ENCODE data around the gene LZTS3.
A peak's percentile ranks its signal among the peaks of the same experiment; 100 is the strongest.
"Not testable (repeated sequence)": the region's sequence is repeated elsewhere in the genome, so short reads cannot be mapped to it uniquely, and the experiment has no call there.

LZTS3 gene

DNA sequence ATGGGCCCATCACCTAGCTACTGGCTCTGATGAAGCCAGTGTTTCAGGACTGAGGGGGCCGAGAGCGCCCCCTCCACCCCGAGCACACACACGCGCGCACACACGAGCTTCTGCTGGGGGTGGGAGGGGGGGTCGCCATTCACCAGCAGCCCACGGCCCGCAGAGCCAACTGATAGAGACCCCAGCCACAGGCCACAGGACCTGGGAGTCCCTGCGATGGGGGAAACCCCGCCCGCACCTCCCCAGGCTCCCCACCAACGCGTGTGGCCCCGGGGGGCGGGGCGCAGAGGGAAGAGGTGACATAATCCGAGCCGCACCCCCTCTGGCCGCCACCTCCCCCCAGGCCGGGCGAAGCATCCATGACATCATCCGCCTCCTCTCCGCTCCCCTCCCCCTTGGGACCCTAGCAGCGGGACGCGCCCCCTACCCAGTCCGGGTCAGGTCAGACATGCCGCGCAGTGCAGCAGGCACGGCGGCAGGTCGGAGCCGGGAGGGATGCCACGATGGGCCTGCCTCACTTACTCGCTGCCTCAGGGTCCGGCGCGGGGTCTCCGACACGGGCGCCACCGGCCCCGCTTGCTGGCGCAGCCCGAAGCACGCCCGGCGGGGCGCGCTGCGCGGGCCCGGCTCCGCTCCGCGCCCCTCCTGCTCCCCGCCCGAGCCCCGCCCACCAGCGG lies at the start of gene LZTS3:
Gene LZTS3, minus strand, starts transcription at position 617 of the 677 bp plus-strand sequence. CDS start 6,386 bp downstream, outside the sequence.
- peak; percentile 22 for DNase-seq (ENCODE audit: low spot score)

DNA sequence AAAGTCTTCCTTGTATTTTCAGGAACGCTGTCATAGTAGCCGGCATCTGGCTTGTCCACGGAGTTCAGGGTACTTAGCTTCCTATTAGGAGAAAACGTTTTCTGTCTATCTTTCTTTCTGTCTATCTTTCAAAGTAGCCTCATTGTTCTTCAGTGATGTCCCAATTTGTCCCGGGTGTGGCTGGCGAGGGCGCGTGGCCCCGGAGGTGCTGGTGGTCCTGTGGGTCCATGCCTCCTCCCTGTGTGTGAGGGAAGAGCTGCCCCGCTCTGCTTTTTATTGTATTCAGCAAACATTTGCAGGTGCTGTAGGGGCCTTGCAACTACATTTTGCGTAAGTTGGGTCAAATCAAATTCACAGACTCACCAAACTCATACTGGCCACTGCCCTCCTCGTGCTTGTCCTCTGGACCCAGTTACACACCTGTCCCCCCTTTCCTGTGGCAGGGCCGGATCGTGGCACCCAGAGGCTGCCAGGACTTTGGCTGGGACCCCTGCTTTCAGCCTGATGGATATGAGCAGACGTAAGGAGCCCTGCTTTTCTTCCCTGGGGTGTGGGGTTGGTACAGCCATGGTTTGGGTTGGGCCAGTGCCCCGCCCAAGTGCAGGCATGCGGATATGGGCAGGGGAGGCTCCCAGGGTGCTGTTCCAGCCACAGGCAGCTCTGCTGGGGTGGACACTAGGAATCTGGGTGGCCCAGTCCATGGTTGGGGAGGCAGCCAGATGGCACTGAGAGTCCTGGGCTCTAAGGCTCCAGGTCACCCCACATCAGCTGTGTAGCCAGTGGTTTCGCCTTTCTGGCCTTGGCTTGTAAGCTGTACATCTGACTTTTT lies 48.3 kb upstream of the LZTS3 start:
- DNase-seq (ENCODE audit: low spot score) = no peak

DNA sequence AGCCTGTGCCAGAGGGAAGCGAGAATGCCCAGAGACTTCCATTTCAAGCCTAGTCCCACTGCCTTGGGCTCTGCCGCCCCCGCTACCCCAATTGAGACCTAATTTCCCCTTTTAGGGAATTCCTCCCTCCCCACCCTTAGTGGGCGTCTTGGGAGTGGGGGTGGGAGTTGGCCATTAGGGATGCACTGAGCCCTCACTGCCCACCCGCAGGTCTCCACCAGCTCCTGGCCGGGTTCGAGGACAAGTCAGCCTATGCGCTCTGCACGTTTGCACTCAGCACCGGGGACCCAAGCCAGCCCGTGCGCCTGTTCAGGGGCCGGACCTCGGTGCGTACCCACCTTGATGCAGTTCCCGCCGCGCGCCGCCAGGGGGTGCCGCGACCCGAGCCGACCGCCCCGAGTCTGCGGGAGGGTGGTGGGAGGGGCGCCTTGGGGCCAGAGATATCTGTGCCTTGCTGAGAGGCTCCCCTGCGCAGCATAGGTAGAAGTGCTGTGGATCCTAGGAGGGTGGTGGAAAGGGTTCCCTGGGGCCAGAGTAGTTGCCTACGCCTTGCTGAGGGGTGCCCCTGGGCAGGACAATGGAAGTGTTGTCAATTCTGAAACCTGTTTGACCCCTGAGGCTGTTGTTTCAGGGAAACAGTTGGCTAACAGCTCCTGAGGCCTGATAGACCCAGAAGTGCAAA lies 45.1 kb upstream of the LZTS3 start:
- DNase-seq (ENCODE audit: low spot score) = peak; percentile 42

DNA sequence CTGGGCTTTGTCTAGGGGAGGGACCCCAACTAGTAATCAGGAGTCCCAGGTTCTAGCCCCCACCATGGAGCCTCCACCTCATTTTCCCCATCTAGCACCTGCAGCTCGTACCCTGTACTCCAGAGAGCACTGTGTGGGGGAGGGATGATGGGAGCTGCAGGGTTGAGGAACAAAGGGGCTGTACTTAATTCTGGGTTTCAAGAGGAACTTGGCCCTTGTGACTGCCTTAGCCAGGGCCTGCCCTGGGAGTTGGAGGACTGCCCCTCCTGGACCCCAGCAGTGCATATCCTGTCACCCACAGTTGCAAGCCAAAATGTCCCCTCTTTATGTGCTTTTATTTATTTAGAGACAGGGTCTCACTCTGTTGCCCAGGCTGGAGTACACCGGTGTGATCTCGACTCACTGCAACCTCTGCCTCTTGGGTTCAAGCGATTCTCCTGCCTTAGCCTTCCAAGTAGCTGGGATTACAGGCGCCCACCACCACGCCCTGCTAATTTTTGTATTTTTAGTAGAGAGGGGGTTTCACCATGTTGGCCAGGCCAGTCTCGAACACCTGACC lies 42.1 kb upstream of the LZTS3 start:
- DNase-seq (ENCODE audit: low spot score) = not testable (repeated sequence)

DNA sequence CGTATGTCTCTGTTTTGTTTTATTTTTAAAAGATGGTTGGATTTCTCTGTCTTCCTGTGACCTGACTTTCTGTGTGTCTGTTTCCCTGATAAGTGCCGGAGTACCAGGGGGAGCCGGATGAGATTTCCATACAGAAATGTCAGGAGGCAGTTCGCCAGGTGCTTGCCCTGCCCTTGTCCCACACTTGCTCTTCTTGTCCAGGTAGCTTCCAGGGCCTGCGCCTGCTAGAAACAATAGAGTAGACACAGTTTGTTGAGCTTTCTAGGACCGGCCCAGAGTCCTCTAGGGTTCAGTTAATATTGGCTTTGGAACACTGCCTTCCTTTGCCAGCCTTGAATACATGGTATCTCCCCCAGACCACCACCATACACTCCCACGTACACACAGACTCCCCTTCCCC lies 39.9 kb upstream of the LZTS3 start:
- DNase-seq (ENCODE audit: low spot score) = no peak

DNA sequence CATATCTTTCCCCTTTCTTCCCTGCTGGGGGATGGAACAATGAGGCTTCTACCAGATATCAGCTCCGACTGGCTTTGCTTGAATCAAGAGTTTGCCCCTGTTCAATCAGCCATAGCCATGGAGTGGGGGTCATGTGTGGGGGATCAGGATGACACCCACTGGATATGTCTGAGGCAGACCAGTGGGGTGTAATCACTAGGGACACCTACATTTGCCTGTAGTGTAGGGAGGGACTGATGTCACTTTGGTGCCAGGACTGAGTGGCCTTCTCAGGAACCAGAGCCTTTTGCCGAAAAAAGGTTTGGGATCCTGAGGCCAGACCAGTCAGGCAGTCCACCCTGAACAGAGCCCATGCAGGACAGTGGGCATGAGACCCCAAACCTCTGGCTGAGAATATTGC lies 37.0 kb upstream of the LZTS3 start:
- DNase-seq (ENCODE audit: low spot score) = no peak

DNA sequence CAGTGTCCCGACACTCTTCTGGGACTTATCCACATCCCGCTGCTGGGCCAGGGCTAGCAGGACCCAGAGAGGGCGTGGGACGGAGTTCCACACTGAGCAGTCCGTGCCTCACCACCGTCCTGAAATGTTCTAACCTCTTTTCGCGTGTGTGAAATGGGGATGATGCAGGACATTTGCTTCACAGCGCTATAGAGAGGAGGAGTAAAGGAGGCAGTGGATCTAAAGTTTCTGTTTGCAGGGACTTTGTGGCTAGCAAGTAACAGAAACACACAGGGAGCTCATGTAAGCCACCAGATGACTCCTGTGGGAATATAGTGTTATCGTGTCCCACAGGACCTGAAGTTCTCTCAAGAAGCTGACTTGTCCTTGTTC lies 36.6 kb upstream of the LZTS3 start:
- DNase-seq (ENCODE audit: low spot score) = peak; percentile 16

DNA sequence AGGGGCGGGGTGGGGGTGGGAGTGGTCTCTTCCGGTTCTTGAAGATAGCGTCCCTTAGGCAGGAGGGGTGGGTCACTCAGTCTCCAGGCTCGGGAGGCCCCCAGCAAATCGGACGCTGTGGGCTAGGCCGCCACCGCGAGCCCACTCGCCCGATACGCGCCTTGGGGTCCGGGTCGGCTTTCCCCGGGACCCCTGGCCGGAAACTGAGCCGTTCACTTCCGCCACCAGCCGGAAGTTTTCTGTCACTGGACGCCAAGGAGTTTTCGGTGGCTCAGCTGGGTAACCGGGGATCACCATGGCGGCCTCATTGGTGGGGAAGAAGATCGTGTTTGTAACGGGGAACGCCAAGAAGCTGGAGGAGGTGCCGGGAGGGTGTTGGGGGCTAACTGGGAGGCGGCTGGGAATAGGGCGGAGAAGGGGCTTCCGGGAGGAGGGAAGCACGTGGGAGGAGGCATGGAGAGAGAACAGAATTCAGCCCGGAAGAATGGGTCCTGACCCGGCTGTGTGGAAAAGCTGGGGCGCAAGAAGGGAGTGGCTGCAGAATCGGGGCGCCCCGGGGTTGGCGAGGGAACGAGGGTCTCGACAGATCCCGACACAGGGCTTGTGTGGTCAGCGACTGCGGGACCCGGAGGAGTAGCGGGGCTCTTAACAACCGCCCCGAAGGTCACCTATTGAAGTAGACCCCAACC lies 36.1 kb upstream of the LZTS3 start, which contains the start of gene ITPA:
Gene ITPA, plus strand, starts transcription at position 242 of the 689 bp plus-strand sequence. Its CDS starts 54 bp downstream, at position 296.
- peak; percentile 48 for DNase-seq (ENCODE audit: low spot score)

DNA sequence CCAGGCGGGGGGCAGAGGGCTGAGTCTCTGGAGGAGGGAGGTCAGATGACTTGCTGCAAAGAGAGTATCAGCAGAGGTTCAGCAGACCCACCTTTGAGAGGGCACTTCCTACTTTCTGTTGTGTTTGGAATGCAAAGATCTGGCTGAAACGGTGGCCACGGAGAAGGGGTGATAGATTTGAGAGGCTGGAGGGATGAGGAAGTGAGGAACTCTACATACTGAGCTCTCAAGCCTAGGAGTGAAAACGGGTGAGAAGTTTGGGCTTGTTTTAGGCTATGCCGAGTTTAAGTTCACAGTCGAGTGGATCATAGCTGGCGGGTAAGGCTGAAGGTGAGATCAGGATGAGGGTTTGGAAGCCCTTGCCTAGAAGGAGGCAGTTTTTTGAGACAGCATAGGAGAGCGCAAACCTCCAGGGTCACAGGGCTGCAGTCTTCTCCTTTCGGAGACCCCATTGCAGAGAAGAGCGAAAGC lies 35.5 kb upstream of the LZTS3 start:
- DNase-seq (ENCODE audit: low spot score) = peak; percentile 19

DNA sequence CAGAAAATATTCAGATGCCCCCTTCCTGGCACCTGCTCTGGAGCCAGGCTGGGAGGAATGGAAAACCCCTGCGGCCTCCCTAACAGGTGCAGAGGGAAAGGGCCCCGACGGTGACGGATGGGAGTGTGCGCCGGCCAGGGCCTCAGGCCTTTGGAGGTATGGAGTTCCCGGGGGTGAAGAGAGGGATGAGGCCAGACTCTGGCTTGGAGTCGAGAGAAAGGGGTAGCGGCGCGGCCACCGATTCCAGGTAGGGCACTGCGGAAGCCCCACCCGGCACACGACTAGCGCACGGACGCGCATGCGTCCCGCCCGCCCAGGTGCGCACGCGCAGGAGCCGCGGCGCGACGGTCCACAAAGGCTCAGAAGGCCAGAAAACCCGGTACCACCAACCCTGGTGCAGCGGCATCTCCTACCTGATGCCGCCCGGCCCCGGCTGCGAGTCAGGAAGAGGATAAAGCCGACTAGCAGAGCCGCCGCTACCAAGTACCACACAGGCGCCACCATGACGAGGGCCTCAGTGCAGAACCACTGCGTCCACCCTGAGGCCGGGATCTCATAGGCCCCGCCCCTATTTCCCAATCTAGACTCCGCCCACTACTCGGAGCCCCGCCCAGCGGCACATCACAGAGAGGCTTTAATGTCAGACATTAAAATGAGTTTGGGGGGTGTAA lies 30.9 kb upstream of the LZTS3 start, which contains the start of gene DDRGK1:
Gene DDRGK1, minus strand, starts transcription at position 559 of the 671 bp plus-strand sequence. Its CDS starts 55 bp downstream, at position 504.
- DNase-seq (ENCODE audit: low spot score) = peak; percentile 79

DNA sequence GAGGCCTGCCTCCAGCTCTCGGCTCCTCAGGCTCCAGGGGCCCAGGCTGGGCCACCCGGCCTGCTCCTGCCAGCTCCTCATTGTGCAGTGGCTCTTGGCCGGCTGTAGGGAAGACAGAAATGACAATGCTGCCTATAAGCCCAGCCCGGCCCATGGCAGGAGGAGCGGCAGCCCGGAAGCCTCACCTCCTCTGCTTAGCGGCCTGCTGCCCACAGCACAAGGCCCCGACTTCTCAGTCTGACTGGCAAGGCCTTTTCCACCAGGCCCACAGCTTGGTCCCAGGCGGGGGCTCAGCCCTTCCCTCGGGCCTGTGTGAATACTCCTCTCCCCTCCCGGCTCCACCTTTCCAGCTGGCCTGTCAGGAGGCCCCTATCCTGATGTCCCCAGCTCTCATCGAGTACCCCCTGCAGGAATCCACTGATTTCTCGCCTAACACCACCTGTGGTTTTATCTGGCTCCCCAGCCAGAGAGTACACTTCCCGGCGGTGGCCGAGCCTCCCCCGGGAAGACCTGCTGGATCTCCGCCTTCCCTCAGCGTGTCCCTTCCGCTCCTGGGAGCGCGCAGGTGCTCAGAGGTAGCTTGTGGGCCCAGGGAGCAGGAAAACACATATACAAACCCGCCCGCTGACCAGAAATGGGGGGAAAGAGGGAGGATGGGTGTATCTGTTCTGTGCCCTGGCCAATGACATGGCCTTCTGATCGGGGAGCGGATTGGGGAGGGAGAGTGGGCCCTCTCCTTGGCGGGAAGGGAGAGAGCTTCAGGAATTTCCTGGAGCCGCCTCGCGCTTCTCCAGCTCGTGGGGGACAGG lies 30.2 kb upstream of the LZTS3 start:
- no peak for DNase-seq (ENCODE audit: low spot score)

DNA sequence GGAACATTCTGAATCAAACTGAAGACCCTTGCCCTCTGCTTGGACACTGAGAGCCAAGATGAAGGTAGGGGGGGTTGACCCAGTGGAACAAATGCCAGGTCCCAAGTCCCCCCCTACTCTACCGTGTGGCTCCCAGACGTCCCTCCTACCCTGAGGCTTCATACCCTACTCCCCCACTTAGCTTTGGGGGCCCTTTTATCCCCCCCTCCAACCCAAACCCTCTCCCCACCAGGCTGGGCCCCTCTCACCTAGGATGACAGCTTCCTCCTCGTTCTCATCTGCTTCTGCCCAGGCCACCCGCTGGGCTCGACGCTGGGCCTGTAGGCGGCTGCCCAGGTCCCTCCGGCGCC lies 29.6 kb upstream of the LZTS3 start:
- DNase-seq (ENCODE audit: low spot score) = no peak

DNA sequence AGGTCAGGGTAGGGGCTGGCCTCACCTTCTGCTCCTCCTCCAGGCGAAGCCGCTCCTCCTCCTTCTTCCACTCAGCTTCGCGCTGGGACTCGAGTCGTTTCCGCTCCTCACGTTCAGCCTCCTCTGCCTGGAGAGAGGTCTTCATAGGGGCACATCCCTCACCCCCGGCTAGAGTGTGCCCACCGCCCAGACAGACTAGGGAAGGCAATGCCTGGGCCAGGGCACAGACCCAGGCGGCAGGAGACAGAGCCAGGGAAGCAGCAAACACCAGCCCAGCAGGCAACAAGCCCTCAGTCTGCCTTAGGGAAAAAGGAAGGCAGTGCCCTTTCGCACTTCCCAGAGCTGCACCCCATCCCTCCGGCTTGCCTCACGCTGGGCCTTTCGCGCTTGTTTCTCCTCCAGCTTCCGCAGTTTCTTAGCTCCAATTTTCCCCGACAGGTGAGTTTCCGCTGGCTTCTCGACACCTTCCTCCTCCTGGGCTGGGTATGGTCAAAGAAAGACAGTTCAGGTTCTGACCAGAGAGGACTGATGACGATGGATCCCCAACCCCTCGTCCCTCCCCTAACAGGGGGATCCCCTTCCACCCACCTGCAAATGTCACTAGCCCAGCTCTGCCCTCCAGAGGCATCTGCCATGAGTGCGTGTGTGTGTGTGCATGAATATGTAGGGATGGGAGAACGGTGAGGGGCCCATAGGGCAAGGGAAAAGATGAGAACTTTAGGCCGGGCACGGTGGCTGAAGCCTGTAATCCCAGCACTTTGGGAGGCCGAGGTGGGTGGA lies 26.8 kb upstream of the LZTS3 start:
- DNase-seq (ENCODE audit: low spot score) = no peak

DNA sequence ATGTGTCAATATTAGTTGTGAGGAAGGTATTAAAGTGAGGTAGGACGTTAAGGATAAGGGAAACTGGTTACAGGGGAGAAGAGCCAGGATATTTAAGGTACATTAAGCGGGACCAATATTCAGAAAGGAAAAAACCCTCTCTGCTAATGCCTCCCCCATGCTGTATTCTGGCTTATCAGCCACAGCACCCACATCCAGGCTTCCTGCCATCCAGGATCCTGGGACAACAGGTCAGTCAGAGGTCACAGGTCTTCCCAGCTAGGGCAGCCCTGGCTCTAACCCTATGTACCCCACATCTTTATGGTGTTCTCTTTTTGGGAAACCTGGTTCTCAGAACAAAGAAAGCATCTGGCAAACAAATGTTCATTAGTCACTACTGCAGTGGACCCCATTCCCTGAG lies 25.9 kb upstream of the LZTS3 start:
- DNase-seq (ENCODE audit: low spot score) = no peak

DNA sequence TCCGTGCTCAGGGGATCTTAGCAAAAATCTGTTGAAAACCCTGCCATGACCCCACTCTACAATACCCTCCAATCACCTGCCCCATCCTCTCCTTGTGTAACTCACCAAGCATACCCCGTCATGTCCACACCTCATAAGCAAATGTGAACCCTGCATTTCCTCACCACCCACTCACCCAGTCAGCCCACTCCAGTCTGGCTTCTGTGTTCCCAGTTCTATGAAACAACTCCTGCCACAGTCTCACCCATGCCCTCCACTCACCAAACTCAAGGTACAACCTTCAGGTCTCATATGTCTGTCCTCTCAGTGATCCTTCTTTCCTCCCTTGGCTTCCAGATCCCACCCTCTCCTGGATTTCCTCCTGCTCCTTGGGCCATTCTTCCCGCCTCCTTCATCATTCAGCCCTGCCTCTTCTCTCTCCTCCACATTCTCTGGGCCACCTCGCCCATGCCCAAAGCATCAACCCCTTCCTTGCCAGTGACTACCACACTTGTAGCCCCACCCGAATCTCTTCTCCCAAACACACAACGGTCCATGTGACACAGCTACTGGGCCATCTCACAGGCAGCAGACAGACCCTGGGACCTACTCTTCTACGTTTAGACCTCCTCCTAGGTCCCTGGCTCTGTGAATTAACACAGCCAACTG lies 22.4 kb upstream of the LZTS3 start:
- no peak for DNase-seq (ENCODE audit: low spot score)

DNA sequence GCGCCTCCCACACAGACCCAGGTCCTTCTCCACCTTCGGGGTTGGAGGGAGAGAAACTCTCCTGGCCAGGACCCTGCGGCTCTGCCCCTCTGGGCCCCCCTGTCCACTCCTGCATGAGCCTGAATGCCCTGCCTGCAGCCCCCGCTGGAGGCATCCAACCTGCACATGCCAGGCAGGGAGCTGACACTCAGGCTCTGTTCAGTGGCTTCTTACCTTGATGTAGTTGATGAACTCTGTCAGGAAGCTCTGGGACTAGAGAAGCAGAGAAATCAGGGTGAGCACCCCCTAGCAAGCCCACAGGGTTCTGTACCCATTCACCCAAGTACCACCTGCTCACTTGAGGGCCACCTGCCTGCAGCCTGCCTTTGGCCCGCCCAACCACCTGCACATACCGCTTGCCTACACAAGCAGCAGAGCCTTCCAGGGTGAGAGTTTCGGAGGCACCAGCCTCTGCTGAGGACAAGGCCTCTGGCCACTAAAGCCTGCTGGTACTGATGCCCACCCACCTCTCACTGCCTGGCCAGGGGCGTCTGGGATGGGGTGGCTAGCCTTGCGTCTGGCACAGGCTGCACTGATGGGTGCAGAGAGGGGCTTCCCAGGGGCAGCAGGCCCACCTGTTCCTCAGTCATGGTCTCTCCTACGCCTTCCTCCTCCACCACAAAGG lies 21.4 kb upstream of the LZTS3 start:
- no peak for DNase-seq (ENCODE audit: low spot score)

DNA sequence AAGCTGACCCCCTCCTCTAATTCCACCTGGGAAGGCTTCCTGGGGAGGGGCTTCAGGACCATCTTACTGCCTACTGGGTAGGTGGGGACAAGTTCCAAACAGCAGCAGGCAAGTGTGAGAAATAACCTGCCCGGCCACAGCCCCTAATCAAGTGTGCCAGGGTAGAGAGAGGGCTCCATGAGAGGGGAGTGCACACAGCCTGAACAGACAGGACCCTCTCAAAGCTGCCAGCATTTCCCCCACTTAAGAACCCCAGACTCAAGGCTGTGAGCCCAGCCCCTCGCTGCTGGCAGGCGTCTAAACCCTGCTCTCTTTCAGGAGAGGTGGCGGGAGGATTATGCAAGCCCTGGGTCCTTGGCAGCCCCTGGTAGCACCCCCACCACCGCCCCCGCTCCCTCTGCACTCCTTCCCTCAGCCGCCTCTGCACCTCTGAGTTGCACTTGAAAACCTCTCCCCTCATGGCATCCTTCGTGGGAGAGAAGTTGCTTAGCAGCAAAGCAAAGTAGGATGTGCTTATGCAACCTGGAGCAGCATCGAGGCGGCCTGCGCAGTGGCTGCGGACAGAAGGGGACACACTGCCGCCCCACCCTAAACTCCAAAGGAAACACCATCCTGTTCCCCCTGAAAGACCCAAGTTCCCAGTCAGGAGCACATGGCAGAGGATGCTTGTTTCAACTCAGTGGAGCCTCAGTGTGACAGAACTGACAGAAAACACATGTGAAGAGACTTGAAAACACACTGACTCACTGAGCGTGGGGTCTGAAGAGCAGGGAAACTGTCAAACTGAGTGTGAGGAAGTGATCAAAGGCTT lies 20.7 kb upstream of the LZTS3 start:
- no peak for DNase-seq (ENCODE audit: low spot score)
